ENCODE measurements around the gene CMTM2.
A peak's percentile ranks its signal among the peaks of the same experiment; 100 is the strongest.
"Not testable (repeated sequence)": the region's sequence is repeated elsewhere in the genome, so short reads cannot be mapped to it uniquely, and the experiment has no call there.

CMTM2 gene

GRCh38 chr16:66587881-66588600, 8.8 kb downstream of the CMTM2 start:
- no peak for DNase-seq

GRCh38 chr16:66588981-66589713, 9.9 kb downstream of the CMTM2 start:
- peak; percentile 25 for DNase-seq

DNA sequence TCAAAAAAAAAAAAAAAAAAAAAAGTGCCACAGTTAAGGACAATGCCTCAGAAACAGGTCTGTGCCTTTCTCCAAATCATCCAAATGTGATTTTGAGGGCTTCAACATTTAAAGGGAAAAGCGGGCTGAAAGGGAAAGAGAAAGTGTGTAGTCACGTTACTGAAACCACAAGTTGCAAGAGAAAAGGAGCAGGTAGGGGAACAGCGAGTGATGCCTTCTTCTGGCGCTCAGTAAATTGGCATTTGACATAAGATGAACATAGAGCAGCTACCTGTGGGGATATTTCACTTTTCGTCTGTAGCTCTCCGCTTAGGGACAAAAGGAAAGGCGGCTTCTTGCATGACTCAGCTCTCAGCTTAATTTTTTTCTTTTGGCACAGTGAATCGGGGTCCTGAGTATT, 11.1 kb downstream of the CMTM2 start:
- no peak for DNase-seq

- DNase-seq = no peak
These were observed 11.8 kb downstream of the CMTM2 start for GRCh38 chr16:66591018-66591417.

DNA sequence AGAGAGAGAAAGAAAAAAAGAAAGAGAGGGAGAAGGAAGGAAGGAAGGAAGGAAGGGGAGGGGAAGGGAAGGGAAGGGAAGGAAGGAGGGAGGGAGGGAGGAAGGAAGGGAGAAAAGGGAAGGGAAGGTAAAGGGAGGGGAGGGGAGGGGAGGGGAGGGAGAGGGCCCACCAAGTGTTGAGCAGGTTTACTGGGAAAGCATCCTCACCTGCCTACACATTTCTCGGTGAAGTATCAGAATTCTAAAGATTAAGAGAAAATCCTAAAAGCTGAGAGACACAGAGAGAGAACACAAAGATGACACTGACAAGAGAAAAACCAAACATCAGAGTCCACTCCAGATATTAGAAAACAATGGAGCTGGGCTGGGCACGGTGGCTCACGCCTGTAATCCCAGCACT, 13.0 kb downstream of the CMTM2 start:
- no peak for DNase-seq

- no peak for DNase-seq
These were observed 13.6 kb downstream of the CMTM2 start for GRCh38 chr16:66592814-66593213.

DNA sequence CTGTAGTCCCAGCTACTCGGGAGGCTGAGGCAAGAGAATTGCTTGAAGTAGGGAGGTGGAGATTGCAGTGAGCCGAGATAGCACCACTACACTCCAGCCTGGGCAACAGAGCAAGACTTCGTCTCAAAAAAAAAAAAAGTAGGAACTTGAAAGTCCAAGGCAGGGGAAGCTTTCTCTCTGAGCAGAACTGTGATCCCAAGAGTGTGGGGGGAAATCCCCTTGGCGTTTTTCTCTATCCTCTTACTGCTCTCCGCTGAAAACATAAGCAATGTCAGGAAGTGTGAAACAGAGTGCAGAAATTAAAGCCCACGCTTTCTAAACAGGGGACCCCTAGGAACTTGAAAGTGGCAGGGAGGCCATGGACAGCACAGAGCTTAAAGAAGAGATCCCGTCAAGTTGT, 15.5 kb downstream of the CMTM2 start:
- DNase-seq = no peak

GRCh38 chr16:66596559-66596958, 17.3 kb downstream of the CMTM2 start:
- not testable (repeated sequence) for DNase-seq

DNA sequence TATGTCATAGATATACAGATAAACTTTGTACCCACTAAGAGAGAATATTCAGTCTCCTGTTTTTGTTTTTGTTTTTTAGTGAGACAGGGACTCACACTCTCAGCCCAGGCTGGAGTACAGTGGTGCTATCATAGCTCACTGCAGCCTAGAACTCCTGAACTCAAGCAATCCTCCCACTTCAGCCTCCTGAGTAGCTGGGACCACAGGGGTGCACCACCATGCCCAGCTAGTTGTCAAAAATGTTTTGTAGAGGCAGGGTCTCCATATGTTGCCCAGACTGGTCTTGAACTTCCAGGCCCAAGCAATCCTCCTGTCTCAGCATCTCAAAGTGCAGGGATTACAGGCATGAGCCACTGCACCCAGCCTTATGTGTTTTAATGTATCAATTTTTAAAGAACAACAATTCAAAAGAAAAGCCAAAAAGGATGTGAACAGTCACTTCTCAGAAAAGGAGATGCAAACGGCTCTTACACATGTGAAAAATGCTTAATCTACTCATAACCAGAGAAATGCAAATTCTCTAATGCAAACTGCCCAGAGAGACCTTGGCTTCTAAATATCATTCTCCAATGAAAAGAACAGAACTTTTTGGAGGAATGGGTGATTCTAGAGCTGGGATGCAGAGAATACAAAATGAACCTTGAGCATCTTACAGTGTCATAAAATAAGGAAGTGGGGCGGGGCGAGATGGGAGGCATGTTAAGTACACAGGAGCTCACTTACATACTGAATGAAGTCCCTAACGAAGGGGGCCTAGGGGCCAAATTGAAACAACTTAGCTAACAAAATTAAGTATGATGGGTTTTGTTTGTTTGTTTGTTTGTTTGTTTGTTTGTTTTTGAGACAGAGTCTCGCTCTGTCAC, 18.0 kb downstream of the CMTM2 start:
- no peak for DNase-seq

DNA sequence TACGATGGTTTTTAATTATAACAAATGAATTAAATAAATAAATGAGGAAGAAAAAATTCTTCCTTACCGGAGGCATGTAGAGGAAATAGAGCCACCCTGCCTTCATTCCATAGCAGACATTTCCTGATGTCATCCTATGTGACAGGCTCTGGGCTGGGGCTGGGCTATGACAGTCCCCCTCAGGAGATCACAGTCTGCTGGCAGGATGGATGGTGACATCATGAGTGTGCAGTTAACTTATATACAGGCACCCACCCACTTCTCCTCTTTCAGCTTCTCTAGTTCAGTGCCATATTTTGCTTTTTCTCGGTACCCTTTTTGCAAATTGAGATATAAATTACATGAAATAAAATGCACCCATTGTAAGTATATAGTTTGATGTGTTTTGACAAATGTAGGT, 18.8 kb downstream of the CMTM2 start:
- DNase-seq = no peak

- DNase-seq = no peak
These were observed 20.5 kb downstream of the CMTM2 start for GRCh38 chr16:66599726-66600125.

DNA sequence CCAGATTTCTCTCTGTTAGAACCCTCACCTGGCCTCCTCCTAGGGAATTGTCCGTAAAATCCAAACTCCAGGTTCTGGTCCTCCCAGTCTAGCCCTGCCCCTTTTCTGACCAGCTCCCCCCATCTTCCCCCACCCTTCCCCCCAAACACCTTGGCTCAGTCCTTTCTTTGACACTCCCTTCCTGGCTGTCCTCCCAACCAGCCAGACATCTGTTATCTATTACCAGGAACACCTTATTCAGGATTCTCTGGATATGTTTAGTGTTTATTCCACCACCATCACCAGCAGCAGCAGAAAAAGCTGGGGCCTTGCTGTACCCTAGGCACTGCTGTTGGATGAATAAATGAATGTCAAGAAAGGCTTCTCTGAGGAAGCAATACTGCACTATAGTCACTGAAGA, 21.2 kb downstream of the CMTM2 start:
- DNase-seq = no peak

GRCh38 chr16:66601471-66601870, 22.2 kb downstream of the CMTM2 start:
- no peak for DNase-seq

- peak; percentile 60 for DNase-seq
These were observed 24.5 kb downstream of the CMTM2 start for GRCh38 chr16:66603537-66604375.

DNA sequence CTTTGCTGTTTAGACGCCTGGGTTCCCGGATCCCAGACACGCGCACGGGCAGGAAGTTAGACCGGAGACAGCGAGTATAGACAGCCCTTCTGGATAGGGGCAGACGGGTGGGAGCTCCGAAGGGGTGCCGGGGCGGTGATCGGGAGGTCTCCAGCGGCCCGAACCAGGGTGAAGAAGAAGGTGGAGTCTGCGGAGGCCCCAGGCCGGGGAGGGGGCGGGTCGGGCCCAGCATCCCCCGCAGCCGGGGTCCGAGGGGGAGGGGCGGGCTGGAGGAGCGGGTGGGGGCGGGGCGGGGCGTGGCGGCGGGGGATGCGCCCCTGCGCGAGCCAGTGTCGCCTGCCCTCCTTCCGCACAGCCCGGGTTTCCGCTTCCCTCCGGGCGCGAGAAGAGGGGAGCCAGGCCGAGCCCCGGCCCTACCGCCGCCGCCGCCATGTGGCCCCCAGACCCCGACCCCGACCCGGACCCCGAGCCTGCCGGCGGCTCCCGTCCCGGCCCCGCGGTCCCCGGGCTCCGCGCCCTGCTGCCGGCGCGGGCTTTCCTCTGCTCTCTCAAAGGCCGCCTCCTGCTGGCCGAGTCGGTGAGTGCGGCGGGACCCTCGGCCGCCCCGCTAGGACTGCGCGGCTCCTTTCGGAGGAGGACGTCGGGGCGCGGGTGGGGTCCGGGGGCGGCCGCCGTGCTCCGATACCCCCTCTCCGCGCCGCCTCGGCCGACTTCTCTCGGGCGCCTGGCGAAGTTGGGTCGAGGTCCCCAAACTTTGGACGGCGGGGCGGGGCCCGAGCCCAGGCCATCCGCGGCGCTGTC, 25.3 kb downstream of the CMTM2 start, which contains the start of gene CMTM3:
CMTM3 (plus strand) TSS at position 329 of the 801 bp plus-strand sequence; CDS start at position 431, 102 bp downstream.
- DNase-seq = peak; percentile 32

- DNase-seq = no peak
These were observed 26.1 kb downstream of the CMTM2 start for GRCh38 chr16:66605177-66605978.

DNA sequence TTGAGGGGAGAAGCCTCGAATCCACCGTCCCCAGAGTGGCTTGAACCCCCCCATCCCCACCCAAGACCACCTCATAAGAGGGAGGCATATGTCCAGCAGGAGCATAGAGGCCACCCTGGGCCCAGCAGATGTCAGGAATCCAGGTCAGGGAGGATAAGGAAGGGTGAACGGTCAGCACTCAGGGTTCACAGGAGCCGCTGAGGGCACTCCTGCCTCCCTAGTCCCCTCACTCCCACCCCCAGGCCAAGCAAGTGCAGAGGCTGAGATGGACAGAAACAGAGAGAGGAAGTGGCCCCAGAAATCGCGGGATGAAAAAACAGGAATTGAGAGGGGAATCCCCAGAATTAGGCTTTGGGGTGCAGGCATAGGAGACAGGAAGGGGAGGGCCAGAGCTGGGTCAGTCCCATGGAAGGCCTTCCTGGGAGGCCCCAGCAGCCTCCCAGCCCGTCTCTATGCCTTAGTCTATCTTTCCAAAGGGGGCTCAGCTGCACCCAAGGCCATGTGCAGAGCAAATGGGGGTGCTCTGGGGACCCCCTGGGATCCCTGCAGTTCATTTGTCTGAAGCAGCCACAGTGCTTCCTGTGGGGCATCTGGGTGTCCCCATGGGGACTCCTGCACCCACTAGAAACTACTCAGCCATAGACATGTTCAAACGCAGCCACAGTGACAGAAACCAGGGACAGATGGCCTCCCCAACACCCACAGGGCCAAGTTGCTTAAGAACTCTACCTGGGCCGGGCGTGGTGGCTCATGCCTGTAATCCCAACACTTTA, 26.9 kb downstream of the CMTM2 start:
- no peak for DNase-seq

DNA sequence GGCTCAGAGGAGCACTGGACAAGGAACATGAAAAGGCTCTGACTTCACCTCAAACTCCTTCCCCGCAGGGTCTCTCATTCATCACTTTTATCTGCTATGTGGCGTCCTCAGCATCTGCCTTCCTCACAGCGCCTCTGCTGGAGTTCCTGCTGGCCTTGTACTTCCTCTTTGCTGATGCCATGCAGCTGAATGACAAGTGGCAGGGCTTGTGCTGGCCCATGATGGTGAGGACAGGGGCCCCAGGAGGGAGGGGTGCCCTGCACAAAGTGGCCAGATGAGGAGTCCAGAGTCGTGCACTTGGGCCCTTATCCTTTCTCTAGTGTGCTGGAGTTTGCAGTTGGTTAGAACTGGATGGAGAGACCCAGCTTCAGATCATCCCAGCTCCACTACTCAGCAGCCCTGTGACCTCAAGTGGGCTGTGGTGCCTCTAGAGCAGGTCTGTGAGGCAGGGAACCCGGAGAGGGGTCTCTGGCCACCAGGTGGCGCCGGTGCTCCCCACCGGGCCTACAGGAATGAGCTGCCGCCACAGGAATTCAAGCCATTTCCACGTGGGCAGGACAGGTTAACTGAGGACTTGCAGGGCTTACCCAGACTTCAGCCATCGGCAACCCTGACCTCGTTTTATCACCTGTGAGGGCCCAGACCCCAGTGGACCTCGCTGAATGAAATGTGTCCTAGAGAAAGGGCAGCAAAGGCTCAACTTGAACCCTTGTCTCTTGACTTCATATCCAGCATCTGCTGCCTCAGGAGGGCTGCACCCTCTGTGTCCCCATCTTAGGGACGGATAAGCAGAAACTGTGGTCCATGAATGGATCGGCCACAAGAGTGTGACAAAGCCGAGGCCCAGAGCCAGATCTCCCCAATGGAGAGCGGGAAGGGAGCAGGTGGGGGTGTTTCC, 29.2 kb downstream of the CMTM2 start:
- peak; percentile 66 for DNase-seq

DNA sequence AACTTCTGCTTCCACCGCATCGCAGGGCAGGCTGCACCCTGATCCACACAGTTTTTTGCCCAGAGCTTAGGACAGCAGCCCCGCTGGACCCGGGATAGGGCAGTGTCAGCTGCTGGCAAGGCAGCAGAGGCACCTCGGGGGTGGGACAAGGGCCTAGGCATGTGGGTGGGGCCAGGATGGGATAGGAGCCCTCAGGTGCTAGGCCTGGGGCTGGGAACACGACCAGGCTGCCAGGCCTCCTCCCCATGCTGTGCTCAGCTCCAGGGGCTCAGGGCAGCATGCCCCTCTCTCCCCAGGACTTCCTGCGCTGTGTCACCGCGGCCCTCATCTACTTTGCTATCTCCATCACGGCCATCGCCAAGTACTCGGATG, 29.9 kb downstream of the CMTM2 start:
- no peak for DNase-seq
